CD4-positive, CD25-positive, alpha-beta regulatory T cell (primary cell): Measurements from ENCODE around the gene GMPR. TPM values are rescaled to one million over a fixed set of nuclear protein-coding genes. Genes with fewer than 3 reads are reported as not detected.
"Not testable (repeated sequence)": the region's sequence is repeated elsewhere in the genome, so short reads cannot be mapped to it uniquely, and the experiment has no call there.

Source experiments
- ATAC-seq, 2 donors: fragments of 150-1000 bp; cut with Tn5 transposase; one replicate each; pipeline ENCODE4 v1.10.0; 2021; ENCODE audit warnings: low read depth in 2 of 2, moderate number of reproducible peaks in 2 of 2, moderate library complexity in 1 of 2
- DNase-seq, 3 donors: peaks; one replicate each; pipeline versions ENCODE4 v3.0.0 to v3.0.0-alpha.2; 2012 to 2022; ENCODE audit warnings: mixed read lengths in 1 of 3
- H3K27ac ChIP-seq: one replicate; pipeline ENCODE4 v1.7.0; 2013; ENCODE audit warnings: mild to moderate bottlenecking, low read length; ENCODE audit not compliant: insufficient read depth, poor library complexity, severe bottlenecking
- H3K27me3 ChIP-seq: one replicate; pipeline ENCODE4 v1.7.0; 2013; ENCODE audit warnings: low read length; ENCODE audit not compliant: control insufficient read depth, insufficient read depth
- H3K36me3 ChIP-seq: one replicate; pipeline ENCODE4 v1.7.0; 2013; ENCODE audit warnings: mild to moderate bottlenecking, low read length, moderate library complexity; ENCODE audit not compliant: control insufficient read depth, insufficient read depth
- H3K4me1 ChIP-seq: 2 replicates; pipeline ENCODE4 v1.7.0; 2013; ENCODE audit warnings: mild to moderate bottlenecking, low read length; ENCODE audit not compliant: insufficient read depth, control insufficient read depth, poor library complexity, severe bottlenecking
- H3K4me3 ChIP-seq: one replicate; pipeline ENCODE4 v1.7.0; 2013; ENCODE audit warnings: low read depth, mild to moderate bottlenecking, low read length, moderate library complexity
- H3K9me3 ChIP-seq, 2 experiments: 1 replicate in 1 of 2; 2 replicates in 1 of 2; pipeline ENCODE4 v1.7.0; 2013; ENCODE audit warnings: low read length in 2 of 2, mild to moderate bottlenecking in 1 of 2, moderate library complexity in 1 of 2; ENCODE audit not compliant: control insufficient read depth in 2 of 2
- H3K27ac Mint-ChIP-seq, 3 donors: one replicate each; pipeline ENCODE4 v1.8.0; 2020 to 2022; ENCODE audit warnings: mild to moderate bottlenecking in 3 of 3, mixed read lengths in 3 of 3, moderate library complexity in 2 of 3
- H3K27me3 Mint-ChIP-seq: one replicate; pipeline ENCODE4 v1.8.0; 2022; ENCODE audit warnings: mild to moderate bottlenecking, mixed read lengths
- H3K36me3 Mint-ChIP-seq: one replicate; pipeline ENCODE4 v1.8.0; 2020; ENCODE audit warnings: mixed read lengths
- H3K4me1 Mint-ChIP-seq, 4 donors: one replicate each; pipeline ENCODE4 v1.8.0; 2020 to 2022; ENCODE audit warnings: mixed read lengths in 4 of 4, mild to moderate bottlenecking in 1 of 4
- H3K4me3 Mint-ChIP-seq, 4 donors: one replicate each; pipeline ENCODE4 v1.8.0; 2020 to 2022; ENCODE audit warnings: mild to moderate bottlenecking in 4 of 4, mixed read lengths in 4 of 4, moderate library complexity in 3 of 4
- H3K9me3 Mint-ChIP-seq, 7 donors: one replicate each; pipeline ENCODE4 v1.8.0; 2020 to 2022; ENCODE audit warnings: mixed read lengths in 7 of 7, mild to moderate bottlenecking in 3 of 7, moderate library complexity in 2 of 7
- polyA plus RNA-seq, 4 donors: library from polyadenylated mRNA; unstranded; fragments of 300-500 nt; fragmentation: Illumina TruSeq; gene quantifications; one replicate each; pipeline ENCODE4 v1.2.3, GENCODE V29; 2021
- total RNA-seq: library from RNA; stranded (reverse); gene quantifications from one replicate; pipeline ENCODE4 v1.2.3, GENCODE V29; 2022

The GMPR gene
- total and polyA plus RNA-seq, 5 donors from 2014 or later = 1.3 to 1.8 TPM; not detected in 3

DNA sequence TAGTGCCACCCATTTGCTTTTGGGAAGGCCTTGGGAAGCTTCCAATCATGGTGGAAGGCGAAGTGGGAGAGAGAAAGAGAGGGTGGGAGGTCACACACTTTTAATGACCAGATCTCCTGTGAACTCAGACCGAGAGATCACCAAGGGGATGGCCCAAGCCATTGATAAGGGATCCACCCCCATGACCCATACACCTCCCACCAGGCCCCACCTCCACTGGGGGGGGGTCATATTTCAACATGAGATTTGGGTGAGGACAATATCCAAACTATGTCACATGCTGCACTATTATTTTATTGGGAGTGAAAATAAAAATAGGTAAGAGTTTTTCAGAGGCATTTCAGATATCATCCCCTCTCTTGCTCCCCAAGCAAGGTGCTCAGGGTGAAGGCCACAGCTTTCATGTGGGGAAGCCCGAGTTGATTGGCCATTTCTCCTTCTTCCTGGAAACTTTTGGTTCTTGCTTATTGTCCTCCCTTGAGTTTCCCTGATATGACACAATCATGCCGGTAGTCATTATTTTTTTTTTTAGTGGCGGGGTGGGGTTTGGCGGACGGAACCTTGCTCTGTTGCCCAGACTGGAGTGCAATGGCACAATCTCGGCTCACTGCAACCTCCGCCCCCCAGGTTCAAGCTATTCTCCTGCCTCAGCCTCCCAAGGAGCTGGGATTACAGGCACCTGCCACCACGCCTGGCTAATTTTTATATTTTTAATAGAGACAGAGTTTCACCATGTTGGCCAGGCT, 15.2 kb downstream of the GMPR start:
- Histone ChIP-seq H3K27me3 (peaks cover 2% of the 10 kb centered on the region), H3K9me3 (no peaks in the 10 kb centered on the region), H3K4me3 (no peak overlapping the region), H3K36me3 (no peaks in the 10 kb centered on the region), H3K4me1 (no peaks in the 10 kb centered on the region), H3K27ac (no peak overlapping the region)
- DNase-seq = no peak
- Mint-ChIP-seq H3K36me3 (no peaks in the 10 kb centered on the region), H3K9me3 (peaks cover 0 to 5% (median 0%) of the 10 kb centered on the region in 7 donors), H3K27me3 (peaks cover 9% of the 10 kb centered on the region), H3K4me1 (no peaks in the 10 kb centered on the region), H3K4me3 (no peak overlapping the region), H3K27ac (no peak overlapping the region)
- ATAC-seq = no peak

DNA sequence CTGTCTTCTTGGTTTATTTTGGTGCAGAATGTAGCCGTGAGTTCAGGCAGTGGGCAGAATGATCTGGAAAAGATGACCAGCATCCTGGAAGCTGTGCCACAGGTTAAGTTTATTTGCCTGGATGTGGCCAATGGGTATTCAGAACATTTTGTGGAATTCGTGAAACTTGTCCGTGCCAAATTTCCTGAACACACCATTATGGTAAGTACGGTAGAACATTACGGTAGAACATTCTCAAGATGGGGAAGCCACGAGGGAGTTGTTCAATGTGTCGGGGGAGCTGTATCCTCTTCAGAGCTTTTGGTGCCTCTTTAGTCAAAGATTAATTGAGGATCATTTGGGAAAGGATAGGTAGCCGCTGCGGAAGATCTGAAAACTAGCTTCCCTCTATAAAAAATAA, 16.1 kb downstream of the GMPR start:
- H3K4me1 Mint-ChIP-seq = no peaks in the 10 kb centered on the region
- H3K36me3 Mint-ChIP-seq = no peaks in the 10 kb centered on the region
- Histone ChIP-seq H3K27ac (no peak overlapping the region), H3K4me3 (no peak overlapping the region), H3K36me3 (no peaks in the 10 kb centered on the region), H3K27me3 (peaks cover 2% of the 10 kb centered on the region), H3K4me1 (no peaks in the 10 kb centered on the region), H3K9me3 (no peaks in the 10 kb centered on the region)
- H3K27me3 Mint-ChIP-seq = peaks cover 9% of the 10 kb centered on the region
- H3K27ac Mint-ChIP-seq = no peak overlapping the region
- no peak for DNase-seq
- peaks cover 0 to 5% (median 0%) of the 10 kb centered on the region in 7 donors for H3K9me3 Mint-ChIP-seq
- ATAC-seq = no peak
- H3K4me3 Mint-ChIP-seq = no peak overlapping the region

- peaks cover 7% of the 10 kb centered on the region for H3K27me3 Mint-ChIP-seq
- no peaks in the 10 kb centered on the region for H3K9me3 ChIP-seq
- no peaks in the 10 kb centered on the region for H3K27me3 ChIP-seq
- H3K4me3 Mint-ChIP-seq = no peak overlapping the region
- H3K4me3 ChIP-seq = no peak overlapping the region
- ATAC-seq = no peak
- no peaks in the 10 kb centered on the region for H3K36me3 Mint-ChIP-seq
- no peaks in the 10 kb centered on the region for H3K36me3 ChIP-seq
- H3K9me3 Mint-ChIP-seq = peaks cover 0 to 5% (median 0%) of the 10 kb centered on the region in 7 donors
- no peak overlapping the region for H3K27ac ChIP-seq
- H3K4me1 Mint-ChIP-seq = no peaks in the 10 kb centered on the region
- no peak for DNase-seq
- H3K27ac Mint-ChIP-seq = no peak overlapping the region
- no peaks in the 10 kb centered on the region for H3K4me1 ChIP-seq
Observed at GRCh38 chr6:16256781-16257180, 18.4 kb downstream of the GMPR start.

DNA sequence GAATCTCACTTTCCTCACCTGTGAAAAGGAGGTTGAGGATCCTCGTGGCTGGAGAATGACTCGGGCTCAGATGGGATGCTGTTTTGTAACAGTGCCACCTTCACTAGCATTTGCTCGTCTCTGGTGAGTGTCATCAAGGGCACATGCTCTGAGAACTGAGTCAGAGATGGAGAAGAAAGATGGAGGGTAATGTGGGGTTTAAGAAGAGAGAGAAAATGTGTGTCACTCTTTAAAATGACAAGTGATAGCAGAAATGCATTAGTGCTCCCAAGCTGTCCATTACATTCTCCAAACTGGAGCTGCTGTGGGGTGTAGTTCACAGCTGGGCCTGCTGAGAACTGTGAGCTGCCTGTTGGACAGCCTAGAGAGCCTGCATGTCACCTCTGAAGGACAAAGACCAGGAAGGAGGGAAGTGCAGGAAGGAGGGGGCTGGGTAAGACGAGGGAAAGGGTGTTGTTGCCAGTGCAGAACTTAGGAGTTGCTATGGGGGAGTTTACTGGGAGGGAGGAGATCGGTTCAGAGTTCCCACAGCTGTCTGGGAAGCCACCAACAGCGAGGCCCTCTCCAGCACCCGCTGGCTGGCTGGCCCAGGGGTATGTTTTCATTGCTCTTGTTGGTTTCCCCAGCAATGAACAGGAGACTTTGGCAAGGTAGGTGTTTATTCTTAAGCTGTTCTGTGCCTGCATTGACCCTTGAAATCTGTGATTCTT, 19.8 kb downstream of the GMPR start:
- Histone ChIP-seq H3K4me1 (no peaks in the 10 kb centered on the region), H3K27me3 (no peaks in the 10 kb centered on the region), H3K4me3 (no peak overlapping the region), H3K36me3 (no peaks in the 10 kb centered on the region), H3K9me3 (no peaks in the 10 kb centered on the region), H3K27ac (no peak overlapping the region)
- Mint-ChIP-seq H3K27me3 (peaks cover 7% of the 10 kb centered on the region), H3K9me3 (peaks cover 0 to 3% (median 0%) of the 10 kb centered on the region in 7 donors), H3K4me3 (no peak overlapping the region), H3K36me3 (no peaks in the 10 kb centered on the region), H3K4me1 (no peaks in the 10 kb centered on the region), H3K27ac (no peak overlapping the region)
- ATAC-seq (no peak), DNase-seq (no peak)

DNA sequence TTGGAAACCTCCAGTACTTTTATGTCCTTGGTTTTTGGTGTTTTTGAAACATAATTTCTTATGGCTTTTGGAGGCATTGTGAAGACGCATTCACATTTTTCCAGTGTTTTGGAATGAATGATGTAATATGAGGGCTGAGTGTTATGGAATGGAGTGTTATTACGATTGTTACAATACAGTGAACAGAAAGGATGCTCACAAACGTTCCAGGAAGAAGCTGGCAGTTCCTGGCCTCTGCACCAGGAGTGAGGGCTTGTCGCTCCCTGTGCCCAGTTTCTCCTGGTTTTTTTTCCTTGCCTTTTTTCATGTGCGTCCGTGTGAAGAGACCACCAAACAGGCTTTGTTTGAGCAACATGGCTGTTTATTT, 20.3 kb downstream of the GMPR start:
- Histone ChIP-seq H3K27me3 (no peaks in the 10 kb centered on the region), H3K27ac (no peak overlapping the region), H3K4me1 (no peaks in the 10 kb centered on the region), H3K36me3 (no peaks in the 10 kb centered on the region), H3K9me3 (no peaks in the 10 kb centered on the region), H3K4me3 (no peak overlapping the region)
- H3K27ac Mint-ChIP-seq = no peak overlapping the region
- DNase-seq (no peak), ATAC-seq (no peak)
- H3K4me1 Mint-ChIP-seq = no peaks in the 10 kb centered on the region
- peaks cover 12% of the 10 kb centered on the region for H3K27me3 Mint-ChIP-seq
- no peaks in the 10 kb centered on the region for H3K36me3 Mint-ChIP-seq
- H3K4me3 Mint-ChIP-seq = no peak overlapping the region
- peaks cover 0 to 3% (median 0%) of the 10 kb centered on the region in 7 donors for H3K9me3 Mint-ChIP-seq

GRCh38 chr6:16259604-16260003, 21.2 kb downstream of the GMPR start:
- H3K4me1 Mint-ChIP-seq, H3K9me3 ChIP-seq, H3K4me1 ChIP-seq, ATAC-seq, H3K27ac ChIP-seq, H3K4me3 ChIP-seq, H3K36me3 Mint-ChIP-seq, H3K27me3 ChIP-seq, H3K4me3 Mint-ChIP-seq, H3K27ac Mint-ChIP-seq, H3K36me3 ChIP-seq, H3K9me3 Mint-ChIP-seq, H3K27me3 Mint-ChIP-seq, DNase-seq: not testable (repeated sequence)

DNA sequence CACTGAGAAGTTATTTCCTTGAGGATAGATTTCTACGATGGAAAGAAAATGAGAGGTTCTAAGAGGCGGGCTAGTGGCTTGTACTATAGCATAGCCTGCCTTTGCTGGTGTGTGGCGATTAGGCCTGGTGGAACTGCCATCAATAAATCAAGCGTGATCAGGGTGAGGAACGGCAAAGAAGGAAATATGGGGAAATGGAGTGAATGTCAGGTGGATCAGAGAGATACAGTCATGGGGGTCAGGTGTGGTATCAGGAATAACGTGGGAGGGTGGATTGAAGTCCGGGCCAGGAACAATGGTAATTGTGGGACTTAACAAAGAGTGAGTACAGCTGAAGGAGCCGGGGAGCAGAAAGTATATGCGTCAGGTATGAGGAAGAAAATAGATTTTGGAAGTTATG, 22.2 kb downstream of the GMPR start:
- H3K36me3 Mint-ChIP-seq, H3K27me3 Mint-ChIP-seq, ATAC-seq, H3K36me3 ChIP-seq, DNase-seq, H3K4me1 Mint-ChIP-seq, H3K27ac ChIP-seq, H3K4me1 ChIP-seq, H3K9me3 ChIP-seq, H3K9me3 Mint-ChIP-seq, H3K4me3 Mint-ChIP-seq, H3K4me3 ChIP-seq, H3K27ac Mint-ChIP-seq, H3K27me3 ChIP-seq: not testable (repeated sequence)

- H3K27me3 Mint-ChIP-seq, H3K4me3 Mint-ChIP-seq, DNase-seq, H3K27ac Mint-ChIP-seq, H3K9me3 Mint-ChIP-seq, H3K4me1 ChIP-seq, ATAC-seq, H3K27ac ChIP-seq, H3K9me3 ChIP-seq, H3K4me1 Mint-ChIP-seq, H3K4me3 ChIP-seq, H3K36me3 ChIP-seq, H3K36me3 Mint-ChIP-seq, H3K27me3 ChIP-seq: not testable (repeated sequence)
Observed at GRCh38 chr6:16262773-16263172, 24.4 kb downstream of the GMPR start.
